K562 (cell line): ENCODE data around the gene TARM1. TPM values are rescaled to one million over a fixed set of nuclear protein-coding genes. Genes with fewer than 3 reads are reported as not detected.

Experiments used
- ATAC-seq: fragments of 200-7000 bp; cut with Tn5 transposase; 3 replicates; pipeline ENCODE4 v1.9.1; 2020; ENCODE audit warnings: moderate library complexity
- BruUV-seq: library from RNA; stranded (reverse); fragments of 400-500 nt; replicated peaks from 2 replicates; lab custom pipeline; 2021; lab: Mats Ljungman, UMichigan
- CTCF ChIA-PET: fragments of 300-600 bp; formaldehyde crosslinking; extraction: SDS; loops from one replicate; lab custom pipeline; 2021; ENCODE audit warnings: low intra/inter-chr PET ratio; lab: Yijun Ruan, JAX
- POLR2A ChIA-PET: fragments of 300-600, 350-650 bp; sonication (Branson Sonifier 250); formaldehyde crosslinking; extraction: SDS; loops from one replicate; lab custom pipeline; 2021; ENCODE audit warnings: antibody characterized with exemption, inconsistent platforms; lab: Yijun Ruan, JAX
- DNase-seq, 4 experiments: peaks; one replicate each; pipeline versions ENCODE4 v3.0.0 to v3.0.0-alpha.2; 2011 to 2018; ENCODE audit warnings: low spot score in 3 of 4, mixed read lengths in 3 of 4; ENCODE audit errors: extremely low read depth in 1 of 4
- FAIRE-seq: peaks from 2 replicates; lab custom pipeline; 2011; peaks lifted over from hg19 to GRCh38; lab: Jason Lieb, UNC
- H2AFZ ChIP-seq: 2 replicates; pipeline ENCODE4 v1.6.0; 2011; ENCODE audit warnings: low read depth, low read length, control low read depth, inconsistent platforms
- H3K27ac ChIP-seq: fragments of 200-600 bp; 3 replicates; pipeline ENCODE4 v1.8.0; 2011; ENCODE audit warnings: low read depth, mild to moderate bottlenecking, control low read depth, inconsistent platforms, low read length, moderate library complexity, mixed read lengths; ENCODE audit errors: extremely low read depth
- H3K27me3 ChIP-seq, 2 experiments: fragments of 300-600 bp in 1 of 2; 2 replicates in 1 of 2; 3 replicates in 1 of 2; pipeline versions ENCODE4 v1.6.0 to v1.8.0; 2011; ENCODE audit warnings: inconsistent platforms in 2 of 2, low read length in 2 of 2, mild to moderate bottlenecking in 1 of 2, mixed read lengths in 1 of 2, moderate library complexity in 1 of 2; ENCODE audit not compliant: control insufficient read depth in 2 of 2, insufficient read depth in 2 of 2
- H3K36me3 ChIP-seq: fragments of 300-600 bp; 3 replicates; pipeline ENCODE4 v1.8.0; 2011; ENCODE audit warnings: mild to moderate bottlenecking, low read length, inconsistent platforms; ENCODE audit not compliant: control insufficient read depth, insufficient read depth
- H3K4me1 ChIP-seq, 2 experiments: fragments of 200-600 bp in 1 of 2; replicated peaks in 1 of 2; 2 replicates in 1 of 2; 3 replicates in 1 of 2; pipeline versions ENCODE4 v1.5.1 to v1.8.0; 2011; ENCODE audit warnings: inconsistent platforms in 2 of 2, low read length in 2 of 2, mild to moderate bottlenecking in 1 of 2, mixed read lengths in 1 of 2, moderate library complexity in 1 of 2; ENCODE audit not compliant: control insufficient read depth in 2 of 2, insufficient read depth in 2 of 2
- H3K4me2 ChIP-seq: 2 replicates; pipeline ENCODE4 v1.6.1; 2011; ENCODE audit warnings: low read length, control low read depth, inconsistent platforms, mixed read lengths; ENCODE audit not compliant: insufficient read depth
- H3K4me3 ChIP-seq: fragments of 200-600 bp; sonication (generic), shearing (Covaris generic); 2 replicates; pipeline ENCODE4 v1.5.1; 2016; ENCODE audit warnings: control low read depth, inconsistent platforms
- H3K79me2 ChIP-seq: fragments of 200-600 bp; 3 replicates; pipeline ENCODE4 v1.8.0; 2011; ENCODE audit warnings: low read length, inconsistent platforms; ENCODE audit not compliant: control insufficient read depth, insufficient read depth
- H3K9ac ChIP-seq, 2 experiments: 2 replicates each; pipeline versions ENCODE4 v1.6.0 to v1.6.1; 2011; ENCODE audit warnings: low read depth in 2 of 2, low read length in 2 of 2, control low read depth in 1 of 2, inconsistent platforms in 1 of 2, mild to moderate bottlenecking in 1 of 2, mixed read lengths in 1 of 2; ENCODE audit not compliant: insufficient read depth in 1 of 2
- H3K9me1 ChIP-seq: one replicate; pipeline ENCODE4 v1.6.0; 2011; ENCODE audit warnings: inconsistent platforms, mild to moderate bottlenecking, low read length, moderate library complexity; ENCODE audit not compliant: control insufficient read depth, insufficient read depth
- H3K9me3 ChIP-seq: replicated peaks from 2 replicates; pipeline ENCODE4 v1.5.1; 2011; ENCODE audit warnings: low read depth, low read length, inconsistent platforms; ENCODE audit not compliant: control insufficient read depth, insufficient read depth
- H4K20me1 ChIP-seq: replicated peaks from 2 replicates; pipeline ENCODE4 v1.6.1; 2011; ENCODE audit warnings: low read length, inconsistent platforms, mixed read lengths; ENCODE audit not compliant: control insufficient read depth, insufficient read depth
- BACH1 ChIP-seq: fragments of 200-800 bp; sonication (Bioruptor generic); IDR thresholded peaks from 2 replicates; pipeline ENCODE4 v1.6.1; 2016; ENCODE audit warnings: missing genetic modification characterization, missing compliant biosample characterization
- CHD2 ChIP-seq: IDR thresholded peaks from 2 replicates; pipeline ENCODE4 v1.6.1; 2011; ENCODE audit warnings: low read depth, low read length
- FUS ChIP-seq: fragments of 200-400 bp; formaldehyde crosslinking; optimal IDR thresholded peaks from 2 replicates; pipeline ENCODE3; 2017; ENCODE audit warnings: low read depth, low read length
- GABPB1 ChIP-seq: sonication (generic); formaldehyde crosslinking; IDR thresholded peaks from 2 replicates; pipeline ENCODE4 v1.8.0; 2022; ENCODE audit warnings: mild to moderate bottlenecking, missing genetic modification reagents
- GATAD2B ChIP-seq: fragments of 450-650 bp; IDR thresholded peaks from 2 replicates; pipeline ENCODE4 v1.6.1; 2017; ENCODE audit warnings: mild to moderate bottlenecking, borderline replicate concordance
- KDM1A ChIP-seq, 2 experiments: fragments of 450-650 bp; IDR thresholded peaks; 2 replicates each; pipeline ENCODE4 v1.6.1; 2016; ENCODE audit warnings: mild to moderate bottlenecking in 2 of 2
- KLF16 ChIP-seq: IDR thresholded peaks from 2 replicates; pipeline ENCODE4 v1.6.1; 2016; ENCODE audit warnings: antibody characterized with exemption
- NCOA4 ChIP-seq: fragments of 450-650 bp; IDR thresholded peaks from 2 replicates; pipeline ENCODE4 v1.6.1; 2018; ENCODE audit warnings: mild to moderate bottlenecking; ENCODE audit not compliant: partially characterized antibody
- NCOA6 ChIP-seq: fragments of 450-650 bp; IDR thresholded peaks from 2 replicates; pipeline ENCODE4 v1.6.1; 2017; ENCODE audit warnings: mild to moderate bottlenecking
- NR2C2 ChIP-seq, 2 experiments: fragments of 200-800 bp in 1 of 2; sonication (Bioruptor generic) in 1 of 2; sonication (generic) in 1 of 2; formaldehyde crosslinking in 1 of 2; IDR thresholded peaks; 2 replicates each; pipeline versions ENCODE4 v1.6.1 to v1.8.0; 2016 to 2022; ENCODE audit warnings: mild to moderate bottlenecking in 1 of 2, missing compliant biosample characterization in 1 of 2, missing genetic modification characterization in 1 of 2, missing genetic modification reagents in 1 of 2
- NR2F6 ChIP-seq: fragments of 450-650 bp; formaldehyde crosslinking; IDR thresholded peaks from 2 replicates; pipeline ENCODE4 v1.4.0; 2020; ENCODE audit warnings: mild to moderate bottlenecking
- NR3C1 ChIP-seq: sonication (generic); formaldehyde crosslinking; IDR thresholded peaks from 2 replicates; pipeline ENCODE4 v1.8.1; 2022; ENCODE audit warnings: missing genetic modification reagents
- POLR2AphosphoS2 ChIP-seq: IDR thresholded peaks from 2 replicates; pipeline ENCODE4 v1.6.1; 2012; ENCODE audit warnings: low read length, improper control_type of control experiment
- RBM14 ChIP-seq: fragments of 200-400 bp; formaldehyde crosslinking; IDR thresholded peaks from 2 replicates; pipeline ENCODE4 v1.6.1; 2018; ENCODE audit warnings: low read depth, mild to moderate bottlenecking, low read length, moderate library complexity, borderline replicate concordance; ENCODE audit not compliant: insufficient read depth
- SPI1 ChIP-seq: IDR thresholded peaks from 2 replicates; pipeline ENCODE4 v1.6.1; 2011; ENCODE audit warnings: low read depth, low read length, control low read depth, borderline replicate concordance
- SRSF9 ChIP-seq: fragments of 200-400 bp; formaldehyde crosslinking; IDR thresholded peaks from 2 replicates; pipeline ENCODE4 v1.6.1; 2017; ENCODE audit warnings: low read depth, low read length, borderline replicate concordance
- ZNF146 ChIP-seq: IDR thresholded peaks from one replicate; pipeline ENCODE4 v1.6.1; 2018; ENCODE audit warnings: missing compliant biosample characterization; ENCODE audit not compliant: unreplicated experiment
- ZNF398 ChIP-seq: fragments of 250-450 bp; sonication (Bioruptor Pico); IDR thresholded peaks from 2 replicates; pipeline ENCODE4 v1.8.0; 2021; ENCODE audit warnings: moderate library complexity, mild to moderate bottlenecking, inconsistent platforms
- ZNF75A ChIP-seq: fragments of 450-650 bp; formaldehyde crosslinking; IDR thresholded peaks from 2 replicates; pipeline ENCODE4 v1.4.0; 2020; ENCODE audit warnings: mild to moderate bottlenecking
- WGBS: fragments of 100-300 bp; shearing (Covaris generic); methylation state at CpG from one replicate; pipeline ENCODE4 v1.1.6; 2016; ENCODE audit warnings: low coverage, mixed read lengths; ENCODE audit not compliant: insufficient coverage; ENCODE audit errors: missing lambda C conversion rate; 5-methylcytosine and 5-hydroxymethylcytosine counted together
- in situ Hi-C: fragments of 300-500 bp; cut with MboI; formaldehyde crosslinking; loops from 4 replicates; pipeline ENCODE4 v1.15.0; 2018; ENCODE audit warnings: inconsistent platforms, mixed read lengths
- intact Hi-C: fragments of 100-400 bp; cut with micrococcal nuclease; formaldehyde crosslinking; loops from 2 replicates; pipeline ENCODE4 v1.14.2; 2022
- polyA plus RNA-seq, 8 experiments: library from polyadenylated mRNA; depleted of rRNA in 4 of 8; stranded (reverse) in 5 of 8; unstranded in 3 of 8; fragments of >200 nt; fragmentation: Nextera tagmentation in 2 of 8; fragmentation: Illumina TruSeq in 1 of 8; extraction: Ambion mirVana in 2 of 8; extraction: Trizol in 1 of 8; gene quantifications; 2 replicates each; pipeline versions ENCODE4 v1.2.1 to v1.2.3, GENCODE V29; 2011 to 2014; ENCODE audit warnings: inconsistent platforms in 1 of 8, missing spikeins in 1 of 8
- total RNA-seq, 7 experiments: library from RNA; depleted of rRNA in 6 of 7; stranded (reverse); fragments of >200 nt in 6 of 7; fragmentation: Illumina TruSeq in 2 of 7; extraction: Trizol in 2 of 7; gene quantifications; 2 replicates each; pipeline versions ENCODE4 v1.2.1 to v1.2.3, GENCODE V29; 2011 to 2021; ENCODE audit warnings: low replicate concordance in 1 of 7
- TF ChIP-seq, protein P1 (sequence below): fragments of 450-650 bp; formaldehyde crosslinking; IDR thresholded peaks from 2 replicates; pipeline ENCODE4 v1.4.0; 2020; ENCODE audit warnings: mild to moderate bottlenecking, moderate library complexity

TARM1 gene
- total and polyA plus RNA-seq, 9 of the 15 experiments (the other 6 are each of a cell fraction or from before 2014, with no cell fraction given), result not detected

DNA sequence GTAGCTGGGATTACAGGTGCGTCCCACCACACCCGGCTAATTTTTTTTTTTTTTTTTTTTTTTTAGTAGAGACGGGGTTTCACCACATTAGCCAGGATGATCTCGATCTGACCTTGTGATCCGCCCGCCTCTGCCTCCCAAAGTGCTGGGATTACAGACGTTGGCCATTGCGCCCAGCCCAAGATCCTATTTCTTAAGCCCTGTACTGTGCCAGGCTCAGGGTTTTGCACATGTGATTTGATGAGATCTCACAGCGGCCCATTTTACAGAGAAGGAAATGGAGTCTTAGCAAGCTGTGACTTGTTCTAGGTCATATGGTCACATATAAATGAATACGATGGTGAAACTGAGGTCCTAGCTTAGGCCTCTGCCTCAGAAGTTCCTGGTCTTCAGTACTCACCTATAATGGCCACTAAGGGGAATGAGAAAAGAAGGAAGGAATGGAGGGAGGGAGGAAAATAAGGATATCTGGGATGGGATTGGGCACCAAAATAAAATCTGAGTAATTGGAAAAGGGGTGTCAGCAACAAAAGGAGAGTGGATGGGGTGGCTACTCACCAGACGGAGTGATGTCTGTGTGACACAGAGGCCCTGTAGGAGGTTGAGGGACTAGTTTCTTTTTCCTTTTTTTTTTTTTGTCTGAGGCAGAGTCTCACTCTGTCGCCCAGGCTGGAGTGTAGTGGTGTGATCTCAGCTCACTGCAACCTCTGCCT, 18.2 kb upstream of the TARM1 start:
- no peak overlapping the region for H3K27ac ChIP-seq
- BruUV-seq, result no TSS peak
- intact Hi-C loops (no loop called here), in situ Hi-C loops (no loop called here)
- DNase-seq (no peak), ATAC-seq (no peak), FAIRE-seq (no peak)
- H3K9ac ChIP-seq, result no peak overlapping the region
- no peaks in the 10 kb centered on the region for H4K20me1 ChIP-seq
- peaks cover 17% of the 10 kb centered on the region for H3K79me2 ChIP-seq
- no peak overlapping the region for H3K4me2 ChIP-seq
- peaks cover under 1% of the 10 kb centered on the region; the same call in 1 of the 2 replicates for H3K9me3 ChIP-seq
- ChIA-PET CTCF (no interaction called here), POLR2A (interaction anchor here (0.6 to 1.0 kb wide), 3 partner anchors 11 to 102 kb away, joined by 3 read pairs; no protein-coding TSS in a partner anchor)
- H3K36me3 ChIP-seq, result peaks cover 2% of the 10 kb centered on the region; the same call in 2 of the 3 replicates
- peaks cover 0 to 9% of the 10 kb centered on the region in 2 experiments; a peak in 2 of 5 replicates for H3K27me3 ChIP-seq
- WGBS, result 63% methylated on average over 8 of the region's 12 CpGs
- TF ChIP-seq NCOA4, result no peak
- TF ChIP-seq, protein P1, sequence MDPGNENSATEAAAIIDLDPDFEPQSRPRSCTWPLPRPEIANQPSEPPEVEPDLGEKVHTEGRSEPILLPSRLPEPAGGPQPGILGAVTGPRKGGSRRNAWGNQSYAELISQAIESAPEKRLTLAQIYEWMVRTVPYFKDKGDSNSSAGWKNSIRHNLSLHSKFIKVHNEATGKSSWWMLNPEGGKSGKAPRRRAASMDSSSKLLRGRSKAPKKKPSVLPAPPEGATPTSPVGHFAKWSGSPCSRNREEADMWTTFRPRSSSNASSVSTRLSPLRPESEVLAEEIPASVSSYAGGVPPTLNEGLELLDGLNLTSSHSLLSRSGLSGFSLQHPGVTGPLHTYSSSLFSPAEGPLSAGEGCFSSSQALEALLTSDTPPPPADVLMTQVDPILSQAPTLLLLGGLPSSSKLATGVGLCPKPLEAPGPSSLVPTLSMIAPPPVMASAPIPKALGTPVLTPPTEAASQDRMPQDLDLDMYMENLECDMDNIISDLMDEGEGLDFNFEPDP (CRISPR knock-in tag), result no peak
- no peak for TF ChIP-seq NR2F6 (CRISPR knock-in tag)
- no peak for TF ChIP-seq KLF16
- no peak for TF ChIP-seq RBM14
- TF ChIP-seq ZNF146 (CRISPR knock-in tag), result no peak
- TF ChIP-seq SPI1, result no peak
- TF ChIP-seq ZNF75A (CRISPR knock-in tag), result no peak
- TF ChIP-seq CHD2, result no peak
- TF ChIP-seq SRSF9, result no peak
- TF ChIP-seq GABPB1 (CRISPR knock-in tag), result no peak
- TF ChIP-seq ZNF398 (CRISPR knock-in tag), result no peak
- no peak for TF ChIP-seq GATAD2B
- TF ChIP-seq FUS, result no peak
- no peak for TF ChIP-seq NR2C2 (CRISPR knock-in tag; IDR thresholded peaks at IDR 0.05)
- no peak for TF ChIP-seq NR2C2 (tag; IDR thresholded peaks at IDR 0.05)
- TF ChIP-seq NCOA6, result no peak
- TF ChIP-seq NR3C1, result no peak
- TF ChIP-seq POLR2AphosphoS2, result no peak
- no peak for TF ChIP-seq BACH1 (tag)
- TF ChIP-seq KDM1A (IDR thresholded peaks at IDR 0.05), result no peak
- no peak overlapping the region for H2AFZ ChIP-seq
- H3K4me1 ChIP-seq, result peaks cover 0 to 41% of the 10 kb centered on the region in 2 experiments; a peak in 4 of 5 replicates
- no peak overlapping the region for H3K4me3 ChIP-seq
- H3K9me1 ChIP-seq, result no peaks in the 10 kb centered on the region
